Kidney (tissue), 14 donors: ENCODE results near the gene SCAF1. TPM values are rescaled to one million over a fixed set of nuclear protein-coding genes. Genes with fewer than 3 reads are reported as not detected.

Experiments used
- DNase-seq, 5 donors: peaks; one replicate each; pipeline ENCODE4 v3.0.0-alpha.2; 2013 to 2020
- FAIRE-seq: peaks from 2 replicates; lab custom pipeline; 2012; peaks lifted over from hg19 to GRCh38; lab: Jason Lieb, UNC
- H3K27ac ChIP-seq, 2 donors: one replicate each; pipeline ENCODE4 v1.7.0; 2013; ENCODE audit warnings: low read depth in 2 of 2, low read length in 2 of 2, inconsistent platforms in 1 of 2
- H3K27me3 ChIP-seq: one replicate; pipeline ENCODE4 v1.7.1; 2013; ENCODE audit warnings: low read length, inconsistent platforms; ENCODE audit not compliant: control insufficient read depth, insufficient read depth
- H3K36me3 ChIP-seq, 3 donors: one replicate each; pipeline versions ENCODE4 v1.7.0 to v1.7.1; 2013; ENCODE audit warnings: low read length in 3 of 3, control low read depth in 1 of 3, inconsistent platforms in 1 of 3; ENCODE audit not compliant: insufficient read depth in 3 of 3, control insufficient read depth in 2 of 3
- H3K4me1 ChIP-seq, 3 donors: one replicate each; pipeline versions ENCODE4 v1.7.0 to v1.7.1; 2013; ENCODE audit warnings: low read length in 3 of 3, inconsistent platforms in 1 of 3, low read depth in 1 of 3; ENCODE audit not compliant: control insufficient read depth in 2 of 3, insufficient read depth in 2 of 3
- H3K4me3 ChIP-seq, 3 donors: one replicate each; pipeline versions ENCODE4 v1.7.0 to v1.8.1; 2013; ENCODE audit warnings: low read length in 3 of 3, control low read depth in 1 of 3, inconsistent platforms in 1 of 3
- H3K9ac ChIP-seq, 3 donors: one replicate each; pipeline versions ENCODE4 v1.7.0 to v1.7.1; 2013; ENCODE audit warnings: low read length in 3 of 3, control low read depth in 1 of 3, inconsistent platforms in 1 of 3
- H3K9me3 ChIP-seq, 3 donors: one replicate each; pipeline versions ENCODE4 v1.7.0 to v1.7.1; 2013; ENCODE audit warnings: low read length in 3 of 3, control low read depth in 1 of 3, inconsistent platforms in 1 of 3; ENCODE audit not compliant: control insufficient read depth in 2 of 3, insufficient read depth in 1 of 3
- intact Hi-C: fragments of 100-400 bp; cut with DNase I; formaldehyde crosslinking; loops from one replicate; pipeline ENCODE4 v1.11.1; 2022
- polyA plus RNA-seq: library from polyadenylated mRNA; stranded (reverse); fragments of 350-450 nt; fragmentation: Illumina TruSeq; extraction: RNeasy Lipid Tissue Mini Kit (QIAGEN cat#74804); gene quantifications from one replicate; pipeline ENCODE4 v1.2.3, GENCODE V29; 2014; ENCODE audit warnings: low read depth, low replicate concordance; ENCODE audit not compliant: insufficient read depth
- total RNA-seq: library from RNA; stranded (reverse); fragmentation: NEBNext Ultra II Directional; extraction: Animal tissue kit (Norgen Biotek cat#: 25700); gene quantifications from one replicate; pipeline ENCODE4 v1.2.1, GENCODE V29; 2021
- TF ChIP-seq, protein P1 (sequence below): IDR thresholded peaks from 3 replicates; pipeline ENCODE4 v1.5.1; 2012; ENCODE audit warnings: mild to moderate bottlenecking, moderate library complexity, borderline replicate concordance; ENCODE audit not compliant: insufficient read depth; ENCODE audit errors: extremely low read depth
- donor health status: control.
- donor health status: control.
- donor health status: control.
- donor health status: control.
- donor health status: control.
- donor health status: DM: yes; HTN: yes; CAD: no.
- donor health status: Normal renal cell carcinoma (clear cell type).

The SCAF1 gene
- total and polyA plus RNA-seq, 2 donors from 2014 or later = 18.1 to 69.0 TPM

DNA sequence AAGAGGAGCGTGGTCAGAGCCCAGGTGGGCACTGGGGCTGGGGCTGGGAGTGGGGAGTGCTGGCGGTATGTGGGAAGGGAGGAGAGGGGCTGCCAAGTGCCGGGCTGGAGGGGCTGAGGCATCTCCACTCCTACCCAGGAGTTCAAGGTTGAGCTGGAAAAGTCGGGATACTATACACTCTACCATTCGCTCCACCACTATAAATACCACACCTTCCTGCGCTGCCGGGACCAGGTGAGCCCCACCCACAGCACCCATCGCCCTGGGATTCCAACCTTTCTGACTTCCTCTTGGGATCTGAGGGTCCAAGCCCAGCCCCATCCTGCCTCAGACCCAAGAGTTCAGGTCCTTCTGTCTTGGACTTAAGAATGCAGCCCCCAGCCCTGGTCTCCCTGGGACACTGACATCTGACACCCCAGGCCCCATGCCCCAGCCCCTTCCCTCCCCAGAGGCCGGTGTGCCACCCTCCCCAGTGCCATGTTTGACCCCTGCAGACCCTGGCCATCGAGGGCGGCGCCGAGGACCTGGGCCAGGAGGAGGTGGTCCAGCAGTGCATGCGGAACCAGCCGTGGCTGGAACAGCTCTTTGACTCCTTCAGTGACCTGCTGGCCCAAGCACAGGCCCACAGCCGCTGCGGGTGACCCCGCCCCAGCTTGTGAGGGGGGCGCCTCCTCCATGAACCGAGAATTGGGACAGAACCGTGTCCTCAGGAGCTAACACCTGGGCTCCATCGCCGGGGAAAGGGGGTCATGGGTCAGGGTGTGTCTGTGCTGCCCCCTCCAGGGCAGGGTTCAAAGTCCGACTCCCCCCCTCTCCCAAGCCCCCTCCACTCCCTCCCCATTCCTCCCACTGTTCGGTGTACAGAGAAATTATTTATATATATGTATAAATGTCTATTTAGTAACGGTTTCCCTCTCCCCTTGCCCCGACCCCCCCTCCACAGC is 16.8 kb upstream of the SCAF1 start:
- intact Hi-C loops = no loop called here
- FAIRE-seq (no peak), DNase-seq (no peak)
- TF ChIP-seq, protein P1, sequence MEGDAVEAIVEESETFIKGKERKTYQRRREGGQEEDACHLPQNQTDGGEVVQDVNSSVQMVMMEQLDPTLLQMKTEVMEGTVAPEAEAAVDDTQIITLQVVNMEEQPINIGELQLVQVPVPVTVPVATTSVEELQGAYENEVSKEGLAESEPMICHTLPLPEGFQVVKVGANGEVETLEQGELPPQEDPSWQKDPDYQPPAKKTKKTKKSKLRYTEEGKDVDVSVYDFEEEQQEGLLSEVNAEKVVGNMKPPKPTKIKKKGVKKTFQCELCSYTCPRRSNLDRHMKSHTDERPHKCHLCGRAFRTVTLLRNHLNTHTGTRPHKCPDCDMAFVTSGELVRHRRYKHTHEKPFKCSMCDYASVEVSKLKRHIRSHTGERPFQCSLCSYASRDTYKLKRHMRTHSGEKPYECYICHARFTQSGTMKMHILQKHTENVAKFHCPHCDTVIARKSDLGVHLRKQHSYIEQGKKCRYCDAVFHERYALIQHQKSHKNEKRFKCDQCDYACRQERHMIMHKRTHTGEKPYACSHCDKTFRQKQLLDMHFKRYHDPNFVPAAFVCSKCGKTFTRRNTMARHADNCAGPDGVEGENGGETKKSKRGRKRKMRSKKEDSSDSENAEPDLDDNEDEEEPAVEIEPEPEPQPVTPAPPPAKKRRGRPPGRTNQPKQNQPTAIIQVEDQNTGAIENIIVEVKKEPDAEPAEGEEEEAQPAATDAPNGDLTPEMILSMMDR = no peak
- no peaks in the 10 kb centered on the region for H3K4me1 ChIP-seq
- H3K9me3 ChIP-seq = no peaks in the 10 kb centered on the region
- no peak overlapping the region for H3K4me3 ChIP-seq
- no peak overlapping the region for H3K9ac ChIP-seq
- H3K27me3 ChIP-seq = no peaks in the 10 kb centered on the region
- peaks cover 0 to 11% (median 2%) of the 10 kb centered on the region in 3 donors for H3K36me3 ChIP-seq
- H3K27ac ChIP-seq = no peak overlapping the region

DNA sequence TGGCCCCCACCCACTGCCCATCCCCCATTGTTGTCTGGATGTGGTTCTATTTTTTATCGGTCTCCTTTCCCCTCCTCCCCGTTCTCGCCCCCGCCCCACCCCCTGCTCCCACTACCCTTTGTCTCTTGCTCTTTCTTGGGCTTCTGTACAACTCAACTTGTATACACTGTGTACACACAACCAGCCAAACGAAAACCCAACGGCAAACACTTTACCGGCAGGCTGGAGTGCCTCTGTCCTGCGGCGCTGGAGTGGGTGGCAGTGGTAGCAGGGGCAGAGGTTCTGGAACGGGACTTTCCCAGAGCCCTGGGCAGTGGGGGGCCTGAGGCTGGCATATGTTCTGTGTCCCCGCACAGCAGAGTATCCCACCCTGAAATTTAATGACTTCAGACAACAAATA is 15.8 kb upstream of the SCAF1 start:
- Histone ChIP-seq H3K4me3 (no peak overlapping the region), H3K9me3 (no peaks in the 10 kb centered on the region), H3K4me1 (peaks cover 0 to 4% (median 4%) of the 10 kb centered on the region in 3 donors), H3K9ac (no peak overlapping the region), H3K36me3 (peaks cover 0 to 10% (median 2%) of the 10 kb centered on the region in 3 donors), H3K27ac (no peak overlapping the region), H3K27me3 (no peaks in the 10 kb centered on the region)
- DNase-seq = no peak
- intact Hi-C loops = no loop called here
- TF ChIP-seq, protein P1 = no peak
- no peak for FAIRE-seq

DNA sequence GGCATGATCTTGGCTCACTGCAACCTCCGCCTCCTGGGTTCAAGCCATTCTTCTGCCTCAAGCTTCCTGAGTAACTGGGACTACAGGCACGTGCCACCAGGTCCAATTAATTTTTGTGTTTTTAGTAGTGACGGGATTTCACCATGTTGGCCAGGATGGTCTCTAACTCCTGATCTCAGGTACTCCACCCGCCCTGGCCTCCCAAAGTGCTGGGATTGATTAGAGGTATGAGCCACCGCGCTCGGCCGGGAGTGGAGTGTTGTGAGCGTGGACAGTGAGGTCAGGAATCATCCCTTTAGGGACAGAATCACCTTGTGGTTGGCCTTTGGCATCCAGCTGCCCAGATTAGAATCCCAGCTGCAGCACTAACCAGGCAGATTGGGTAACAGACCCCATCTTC is 12.3 kb upstream of the SCAF1 start:
- intact Hi-C loops = no loop called here
- H3K27me3 ChIP-seq = no peaks in the 10 kb centered on the region
- DNase-seq (no peak), FAIRE-seq (no peak)
- no peaks in the 10 kb centered on the region for H3K9me3 ChIP-seq
- no peak overlapping the region for H3K27ac ChIP-seq
- H3K4me3 ChIP-seq = no peak overlapping the region
- no peak overlapping the region for H3K9ac ChIP-seq
- peaks cover 0 to 4% (median 4%) of the 10 kb centered on the region in 3 donors for H3K4me1 ChIP-seq
- H3K36me3 ChIP-seq = peaks cover 0 to 3% (median 0%) of the 10 kb centered on the region in 3 donors
- TF ChIP-seq, protein P1 = no peak
